PC-3 (cell line): ENCODE data around the gene SRGAP1.

Experiments used
- CTCF ChIP-seq: fragments of 300-600 bp; sonication (generic); conservative IDR thresholded peaks from 2 replicates; pipeline ENCODE4 v1.5.1; 2017; ENCODE audit warnings: antibody characterized with exemption, low read depth, mild to moderate bottlenecking, low read length
- EZH2 ChIP-seq: fragments of 300-600 bp; sonication (generic); IDR thresholded peaks from one replicate; pipeline ENCODE4 v1.6.1; 2017; ENCODE audit warnings: antibody characterized with exemption, mild to moderate bottlenecking, low read length; ENCODE audit not compliant: unreplicated experiment
- EZH2phosphoT487 ChIP-seq: fragments of 300-600 bp; sonication (generic); IDR thresholded peaks from 2 replicates; pipeline ENCODE4 v1.6.1; 2018; ENCODE audit warnings: mild to moderate bottlenecking, antibody characterized with exemption, low read length, borderline replicate concordance

- TF ChIP-seq EZH2 = no peak
- no peak for TF ChIP-seq CTCF
- no peak for TF ChIP-seq EZH2phosphoT487
These were observed 333.6 kb downstream of the SRGAP1 start for GRCh38 chr12:64178122-64178521.
